Measurements from ENCODE around the gene SCYGR2. TPM values are rescaled to one million over a fixed set of nuclear protein-coding genes. Genes with fewer than 3 reads are reported as not detected.

SCYGR2 gene
- total RNA-seq, 1 donor from 2014 or later: not detected

- no peak for DNase-seq (ENCODE audit: low read depth, low spot score)
- Mint-ChIP-seq H3K4me1 (no peaks in the 10 kb centered on the region), H3K27me3 (ENCODE audit: low read depth) (no peaks in the 10 kb centered on the region), H3K9me3 (peaks cover 11% of the 10 kb centered on the region), H3K4me3 (no peak overlapping the region), H3K36me3 (ENCODE audit: low read depth) (peaks cover 11% of the 10 kb centered on the region), H3K27ac (ENCODE audit: unreplicated experiment) (no peak overlapping the region)
- no peak for TF ChIP-seq CTCF (conservative IDR thresholded peaks at IDR 0.05)
These were observed 18.9 kb upstream of the SCYGR2 start for GRCh38 chr2:227579791-227580190.

- H3K27me3 Mint-ChIP-seq (ENCODE audit: low read depth): no peaks in the 10 kb centered on the region
- H3K4me3 Mint-ChIP-seq: no peak overlapping the region
- no peaks in the 10 kb centered on the region for H3K4me1 Mint-ChIP-seq
- no peak for DNase-seq (ENCODE audit: low read depth, low spot score)
- peaks cover 9% of the 10 kb centered on the region for H3K36me3 Mint-ChIP-seq (ENCODE audit: low read depth)
- no peak for TF ChIP-seq CTCF (conservative IDR thresholded peaks at IDR 0.05)
- H3K27ac Mint-ChIP-seq (ENCODE audit: unreplicated experiment): no peak overlapping the region
- peaks cover 9% of the 10 kb centered on the region for H3K9me3 Mint-ChIP-seq
These were observed 16.3 kb upstream of the SCYGR2 start for GRCh38 chr2:227582369-227582768.

GRCh38 chr2:227592694-227593387 is 5.9 kb upstream of the SCYGR2 start:
- Mint-ChIP-seq H3K4me1 (no peaks in the 10 kb centered on the region), H3K27me3 (ENCODE audit: low read depth) (peaks cover 7% of the 10 kb centered on the region), H3K36me3 (ENCODE audit: low read depth) (no peaks in the 10 kb centered on the region), H3K4me3 (no peak overlapping the region), H3K9me3 (no peaks in the 10 kb centered on the region), H3K27ac (ENCODE audit: unreplicated experiment) (no peak overlapping the region)
- DNase-seq (ENCODE audit: low read depth, low spot score): no peak
- no peak for TF ChIP-seq CTCF (conservative IDR thresholded peaks at IDR 0.05)

- no peak for TF ChIP-seq CTCF (conservative IDR thresholded peaks at IDR 0.05)
- no peak overlapping the region for H3K4me3 Mint-ChIP-seq
- H3K27ac Mint-ChIP-seq (ENCODE audit: unreplicated experiment): no peak overlapping the region
- no peak for DNase-seq (ENCODE audit: low read depth, low spot score)
- H3K27me3 Mint-ChIP-seq (ENCODE audit: low read depth): peaks cover 7% of the 10 kb centered on the region
- H3K36me3 Mint-ChIP-seq (ENCODE audit: low read depth): no peaks in the 10 kb centered on the region
- H3K4me1 Mint-ChIP-seq: no peaks in the 10 kb centered on the region
- H3K9me3 Mint-ChIP-seq: no peaks in the 10 kb centered on the region
These were observed 2.9 kb upstream of the SCYGR2 start for GRCh38 chr2:227595797-227596196.

GRCh38 chr2:227597036-227597435 is 1.7 kb upstream of the SCYGR2 start:
- Mint-ChIP-seq H3K36me3 (ENCODE audit: low read depth) (no peaks in the 10 kb centered on the region), H3K4me1 (no peaks in the 10 kb centered on the region), H3K27ac (ENCODE audit: unreplicated experiment) (no peak overlapping the region), H3K9me3 (no peaks in the 10 kb centered on the region), H3K27me3 (ENCODE audit: low read depth) (peaks cover 7% of the 10 kb centered on the region), H3K4me3 (no peak overlapping the region)
- TF ChIP-seq CTCF (conservative IDR thresholded peaks at IDR 0.05): no peak
- DNase-seq (ENCODE audit: low read depth, low spot score): no peak

All from neural crest cell (in vitro differentiated cells).